ENCODE measurements around the gene APBA2. TPM values are rescaled to one million over a fixed set of nuclear protein-coding genes. Genes with fewer than 3 reads are reported as not detected.
A peak's percentile ranks its signal among the peaks of the same experiment; 100 is the strongest.

The APBA2 gene
- total RNA-seq, 1 experiment from 2014 or later: not detected

GRCh38 chr15:28987337-28987736 is 101.6 kb downstream of the APBA2 start:
- no peaks in the 10 kb centered on the region for H3K9me3 Mint-ChIP-seq (ENCODE audit: unreplicated experiment)
- H3K4me3 Mint-ChIP-seq (ENCODE audit: unreplicated experiment): no peak overlapping the region
- H3K36me3 ChIP-seq (ENCODE audit: control insufficient read depth, insufficient read depth, low read length): no peaks in the 10 kb centered on the region
- H3K4me3 ChIP-seq (ENCODE audit: low read depth, low read length): no peak overlapping the region
- BruUV-seq (replicated peaks): no TSS peak
- intact Hi-C loops (cut with micrococcal nuclease; ENCODE audit: unreplicated experiment): no loop called here
- H3K9me3 ChIP-seq: peaks cover 3% of the 10 kb centered on the region; the same call in 1 of the 2 replicates
- no peaks in the 10 kb centered on the region; the same call in 1 of the 2 replicates for H3K27me3 ChIP-seq (replicated peaks; ENCODE audit: control insufficient read depth, insufficient read depth, low read length)
- TF ChIP-seq, protein P1, sequence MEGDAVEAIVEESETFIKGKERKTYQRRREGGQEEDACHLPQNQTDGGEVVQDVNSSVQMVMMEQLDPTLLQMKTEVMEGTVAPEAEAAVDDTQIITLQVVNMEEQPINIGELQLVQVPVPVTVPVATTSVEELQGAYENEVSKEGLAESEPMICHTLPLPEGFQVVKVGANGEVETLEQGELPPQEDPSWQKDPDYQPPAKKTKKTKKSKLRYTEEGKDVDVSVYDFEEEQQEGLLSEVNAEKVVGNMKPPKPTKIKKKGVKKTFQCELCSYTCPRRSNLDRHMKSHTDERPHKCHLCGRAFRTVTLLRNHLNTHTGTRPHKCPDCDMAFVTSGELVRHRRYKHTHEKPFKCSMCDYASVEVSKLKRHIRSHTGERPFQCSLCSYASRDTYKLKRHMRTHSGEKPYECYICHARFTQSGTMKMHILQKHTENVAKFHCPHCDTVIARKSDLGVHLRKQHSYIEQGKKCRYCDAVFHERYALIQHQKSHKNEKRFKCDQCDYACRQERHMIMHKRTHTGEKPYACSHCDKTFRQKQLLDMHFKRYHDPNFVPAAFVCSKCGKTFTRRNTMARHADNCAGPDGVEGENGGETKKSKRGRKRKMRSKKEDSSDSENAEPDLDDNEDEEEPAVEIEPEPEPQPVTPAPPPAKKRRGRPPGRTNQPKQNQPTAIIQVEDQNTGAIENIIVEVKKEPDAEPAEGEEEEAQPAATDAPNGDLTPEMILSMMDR (IDR thresholded peaks at IDR 0.05; ENCODE audit: insufficient read depth in 1 of 2, low read depth in 1 of 2, low read length in 1 of 2, severe bottlenecking in 1 of 2, unreplicated experiment in 1 of 2): no peak
- DNase-seq: no peak
- CTCF ChIA-PET: no interaction called here
- no peaks in the 10 kb centered on the region for H3K4me1 Mint-ChIP-seq (ENCODE audit: low read depth, unreplicated experiment)
- H3K27ac Mint-ChIP-seq (ENCODE audit: unreplicated experiment): no peak overlapping the region
- no peaks in the 10 kb centered on the region for H3K36me3 Mint-ChIP-seq (ENCODE audit: insufficient read depth, unreplicated experiment)
- H3K4me1 ChIP-seq: no peaks in the 10 kb centered on the region
- POLR2A ChIA-PET: no interaction called here
- peaks cover 5% of the 10 kb centered on the region for H3K27me3 Mint-ChIP-seq (ENCODE audit: insufficient read depth, unreplicated experiment)

DNA sequence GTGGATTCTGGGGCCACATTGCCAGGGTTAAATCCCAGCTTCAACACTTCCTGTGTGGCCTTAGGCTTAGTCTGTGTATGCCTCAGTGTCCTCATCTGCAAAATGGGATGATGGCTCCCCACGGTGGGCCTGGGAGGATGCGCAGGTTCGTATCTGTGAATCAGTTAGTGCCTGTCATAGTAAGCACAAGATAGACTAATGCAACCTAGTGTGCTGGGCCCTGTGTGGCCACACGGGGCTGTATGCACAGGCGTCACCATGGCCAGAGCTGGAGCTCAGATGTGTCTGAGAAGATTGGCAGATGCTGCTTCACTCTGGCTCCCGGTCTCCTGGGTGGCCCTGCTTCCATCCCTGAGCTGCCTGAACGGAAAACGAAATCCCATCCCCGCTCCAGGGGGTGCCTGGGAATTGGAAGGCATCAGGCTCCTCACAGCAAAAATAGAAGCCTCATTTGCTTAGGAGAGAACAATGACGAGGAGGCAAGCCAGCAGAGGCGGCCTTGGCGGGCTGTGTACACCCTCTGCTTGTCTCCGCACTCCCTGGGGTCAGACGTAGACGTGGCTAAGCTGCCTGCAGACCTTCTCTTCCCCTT is 103.6 kb downstream of the APBA2 start:
- no peaks in the 10 kb centered on the region for H3K4me1 ChIP-seq
- peak in 1 of 2 experiments; percentile 8 for DNase-seq
- Mint-ChIP-seq H3K4me1 (ENCODE audit: low read depth, unreplicated experiment) (no peaks in the 10 kb centered on the region), H3K9me3 (ENCODE audit: unreplicated experiment) (no peaks in the 10 kb centered on the region), H3K4me3 (ENCODE audit: unreplicated experiment) (no peak overlapping the region), H3K27me3 (ENCODE audit: insufficient read depth, unreplicated experiment) (peaks cover 15% of the 10 kb centered on the region), H3K36me3 (ENCODE audit: insufficient read depth, unreplicated experiment) (no peaks in the 10 kb centered on the region), H3K27ac (ENCODE audit: unreplicated experiment) (no peak overlapping the region)
- H3K9me3 ChIP-seq: no peaks in the 10 kb centered on the region
- ChIA-PET POLR2A (no interaction called here), CTCF (no interaction called here)
- intact Hi-C loops (cut with micrococcal nuclease; ENCODE audit: unreplicated experiment): no loop called here
- TF ChIP-seq, protein P1 (IDR thresholded peaks at IDR 0.05; ENCODE audit: insufficient read depth in 1 of 2, low read depth in 1 of 2, low read length in 1 of 2, severe bottlenecking in 1 of 2, unreplicated experiment in 1 of 2): peak in 1 of 2 experiments; percentile 8
- H3K4me3 ChIP-seq (ENCODE audit: low read depth, low read length): no peak overlapping the region
- H3K27me3 ChIP-seq (replicated peaks; ENCODE audit: control insufficient read depth, insufficient read depth, low read length): no peaks in the 10 kb centered on the region; the same call in 1 of the 2 replicates
- BruUV-seq (replicated peaks): no TSS peak
- no peaks in the 10 kb centered on the region for H3K36me3 ChIP-seq (ENCODE audit: control insufficient read depth, insufficient read depth, low read length)

GRCh38 chr15:28989896-28990295 is 104.1 kb downstream of the APBA2 start:
- CTCF ChIA-PET: no interaction called here
- BruUV-seq (replicated peaks): no TSS peak
- no peaks in the 10 kb centered on the region for H3K36me3 Mint-ChIP-seq (ENCODE audit: insufficient read depth, unreplicated experiment)

More at GRCh38 chr15:28989896-28990295, 104.1 kb downstream of the APBA2 start:
- H3K4me1 Mint-ChIP-seq (ENCODE audit: low read depth, unreplicated experiment): no peaks in the 10 kb centered on the region
- H3K27me3 ChIP-seq (replicated peaks; ENCODE audit: control insufficient read depth, insufficient read depth, low read length): no peaks in the 10 kb centered on the region; the same call in 1 of the 2 replicates
- no peaks in the 10 kb centered on the region for H3K9me3 ChIP-seq
- intact Hi-C loops (cut with micrococcal nuclease; ENCODE audit: unreplicated experiment): no loop called here
- no peak overlapping the region for H3K27ac Mint-ChIP-seq (ENCODE audit: unreplicated experiment)
- H3K9me3 Mint-ChIP-seq (ENCODE audit: unreplicated experiment): no peaks in the 10 kb centered on the region
- H3K36me3 ChIP-seq (ENCODE audit: control insufficient read depth, insufficient read depth, low read length): no peaks in the 10 kb centered on the region
- no peak overlapping the region for H3K4me3 ChIP-seq (ENCODE audit: low read depth, low read length)
- no peaks in the 10 kb centered on the region for H3K4me1 ChIP-seq
- TF ChIP-seq, protein P1 (IDR thresholded peaks at IDR 0.05; ENCODE audit: insufficient read depth in 1 of 2, low read depth in 1 of 2, low read length in 1 of 2, severe bottlenecking in 1 of 2, unreplicated experiment in 1 of 2): no peak
- peaks cover 15% of the 10 kb centered on the region for H3K27me3 Mint-ChIP-seq (ENCODE audit: insufficient read depth, unreplicated experiment)
- POLR2A ChIA-PET: no interaction called here
- H3K4me3 Mint-ChIP-seq (ENCODE audit: unreplicated experiment): no peak overlapping the region
- no peak for DNase-seq
